WI38 (cell line): Measurements from ENCODE around the gene EPHB4.

Experiments used
- H3K4me3 ChIP-seq: 2 replicates; pipeline ENCODE4 v1.5.1; 2011; ENCODE audit warnings: low read depth, mild to moderate bottlenecking, control low read depth, low read length
- TF ChIP-seq, protein P1 (sequence below): IDR thresholded peaks from 2 replicates; pipeline ENCODE4 v1.5.1; 2012; ENCODE audit warnings: low read depth, mild to moderate bottlenecking, control low read depth, low read length

The EPHB4 gene

DNA sequence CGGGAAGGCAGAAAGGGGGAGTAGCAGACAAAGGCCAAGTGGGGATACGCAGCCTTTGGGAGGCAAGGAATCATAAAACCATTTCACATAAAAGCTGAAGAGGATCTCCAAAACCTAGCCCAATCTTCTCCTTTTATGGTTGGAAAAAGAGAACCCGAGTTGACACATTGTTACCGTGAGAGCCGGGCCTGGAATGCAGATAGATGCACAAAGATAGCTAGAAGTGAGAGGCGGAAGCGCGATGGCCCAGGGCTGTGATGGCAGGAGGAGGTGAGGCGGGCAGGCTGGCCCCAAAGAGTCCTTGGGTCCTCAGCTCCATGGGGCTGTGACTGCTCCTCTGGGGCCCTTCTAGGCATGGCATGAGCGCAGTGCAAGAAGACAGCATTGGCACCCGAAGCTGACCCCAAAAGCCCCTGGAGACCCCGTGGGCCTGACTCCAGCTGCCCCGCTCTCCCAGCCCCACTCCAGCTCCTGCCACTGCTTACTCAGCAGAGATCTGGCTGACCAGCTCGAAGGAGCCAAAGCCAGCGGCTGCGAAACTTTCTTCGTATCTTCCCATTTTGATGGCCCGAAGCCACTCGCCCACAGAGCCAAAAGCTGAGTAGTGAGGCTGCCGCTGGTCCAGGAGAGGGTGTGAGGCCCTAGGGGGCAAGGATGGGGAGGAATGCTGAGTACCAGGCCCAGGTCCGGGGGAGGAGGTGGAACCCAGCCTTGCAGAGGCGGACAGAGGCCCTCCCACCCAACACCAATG is 22.5 kb downstream of the EPHB4 start:
- no peak overlapping the region for H3K4me3 ChIP-seq
- TF ChIP-seq, protein P1, sequence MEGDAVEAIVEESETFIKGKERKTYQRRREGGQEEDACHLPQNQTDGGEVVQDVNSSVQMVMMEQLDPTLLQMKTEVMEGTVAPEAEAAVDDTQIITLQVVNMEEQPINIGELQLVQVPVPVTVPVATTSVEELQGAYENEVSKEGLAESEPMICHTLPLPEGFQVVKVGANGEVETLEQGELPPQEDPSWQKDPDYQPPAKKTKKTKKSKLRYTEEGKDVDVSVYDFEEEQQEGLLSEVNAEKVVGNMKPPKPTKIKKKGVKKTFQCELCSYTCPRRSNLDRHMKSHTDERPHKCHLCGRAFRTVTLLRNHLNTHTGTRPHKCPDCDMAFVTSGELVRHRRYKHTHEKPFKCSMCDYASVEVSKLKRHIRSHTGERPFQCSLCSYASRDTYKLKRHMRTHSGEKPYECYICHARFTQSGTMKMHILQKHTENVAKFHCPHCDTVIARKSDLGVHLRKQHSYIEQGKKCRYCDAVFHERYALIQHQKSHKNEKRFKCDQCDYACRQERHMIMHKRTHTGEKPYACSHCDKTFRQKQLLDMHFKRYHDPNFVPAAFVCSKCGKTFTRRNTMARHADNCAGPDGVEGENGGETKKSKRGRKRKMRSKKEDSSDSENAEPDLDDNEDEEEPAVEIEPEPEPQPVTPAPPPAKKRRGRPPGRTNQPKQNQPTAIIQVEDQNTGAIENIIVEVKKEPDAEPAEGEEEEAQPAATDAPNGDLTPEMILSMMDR: no peak

DNA sequence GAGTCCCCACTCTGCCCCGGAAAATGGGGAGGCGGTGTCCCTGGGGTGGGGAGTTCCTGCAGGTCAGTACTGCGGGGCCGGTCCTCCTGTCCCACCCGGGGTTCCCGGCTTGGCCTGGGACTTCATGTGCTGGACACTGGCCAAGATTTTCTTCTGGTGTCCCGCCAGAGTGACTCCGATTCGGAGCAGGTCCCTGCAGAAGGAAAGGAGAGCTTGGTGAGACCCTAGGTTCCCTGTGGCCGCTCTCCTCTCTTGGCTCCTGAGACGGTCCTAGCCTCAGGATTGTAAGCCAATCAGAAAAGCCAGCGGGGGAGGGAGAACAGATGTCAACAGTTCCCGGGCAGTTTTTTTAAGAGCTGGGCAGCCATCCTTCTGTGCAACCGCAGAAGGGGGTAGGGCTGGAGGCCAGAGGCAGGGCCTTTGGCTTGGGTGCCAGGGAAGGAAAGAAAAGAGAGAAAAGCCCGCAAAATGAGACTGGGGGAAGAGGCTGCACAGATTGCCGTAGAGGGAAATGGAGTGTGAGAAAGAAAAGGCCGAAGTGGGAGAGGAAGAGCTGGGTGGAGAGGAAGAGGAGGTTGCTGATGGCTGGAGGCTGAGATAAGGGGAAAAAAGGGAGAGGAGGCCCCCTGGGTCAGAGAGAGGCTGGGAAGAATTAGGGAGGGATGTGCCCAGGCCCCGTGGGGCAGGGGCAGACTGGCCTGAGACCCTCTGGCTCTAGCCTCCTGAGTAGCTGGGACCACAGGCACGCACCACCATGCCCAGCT is 23.7 kb downstream of the EPHB4 start:
- H3K4me3 ChIP-seq: no peak overlapping the region

DNA sequence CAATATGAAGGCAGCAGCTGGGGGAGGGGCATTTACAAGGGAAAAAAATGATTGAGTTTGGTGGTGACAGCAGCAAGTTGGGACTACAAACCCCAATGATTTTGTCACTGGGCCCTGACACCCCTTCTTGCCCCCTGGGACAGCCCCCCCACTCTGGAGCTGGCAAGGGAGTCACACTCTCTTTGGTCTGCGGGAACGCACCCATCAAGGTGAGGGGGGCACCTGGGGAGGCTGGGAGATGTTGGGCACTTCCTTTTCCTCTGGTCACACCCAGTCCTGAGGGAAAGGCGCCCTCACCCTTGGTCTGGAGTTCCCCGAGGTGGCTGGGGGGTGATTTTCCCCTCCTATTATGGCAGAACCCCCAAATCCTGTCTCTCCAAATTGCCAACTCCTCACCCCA is 24.4 kb downstream of the EPHB4 start:
- TF ChIP-seq, protein P1: no peak
- no peak overlapping the region for H3K4me3 ChIP-seq

More for the DNA sequence above, 23.7 kb downstream of the EPHB4 start:
- TF ChIP-seq, protein P1: no peak

DNA sequence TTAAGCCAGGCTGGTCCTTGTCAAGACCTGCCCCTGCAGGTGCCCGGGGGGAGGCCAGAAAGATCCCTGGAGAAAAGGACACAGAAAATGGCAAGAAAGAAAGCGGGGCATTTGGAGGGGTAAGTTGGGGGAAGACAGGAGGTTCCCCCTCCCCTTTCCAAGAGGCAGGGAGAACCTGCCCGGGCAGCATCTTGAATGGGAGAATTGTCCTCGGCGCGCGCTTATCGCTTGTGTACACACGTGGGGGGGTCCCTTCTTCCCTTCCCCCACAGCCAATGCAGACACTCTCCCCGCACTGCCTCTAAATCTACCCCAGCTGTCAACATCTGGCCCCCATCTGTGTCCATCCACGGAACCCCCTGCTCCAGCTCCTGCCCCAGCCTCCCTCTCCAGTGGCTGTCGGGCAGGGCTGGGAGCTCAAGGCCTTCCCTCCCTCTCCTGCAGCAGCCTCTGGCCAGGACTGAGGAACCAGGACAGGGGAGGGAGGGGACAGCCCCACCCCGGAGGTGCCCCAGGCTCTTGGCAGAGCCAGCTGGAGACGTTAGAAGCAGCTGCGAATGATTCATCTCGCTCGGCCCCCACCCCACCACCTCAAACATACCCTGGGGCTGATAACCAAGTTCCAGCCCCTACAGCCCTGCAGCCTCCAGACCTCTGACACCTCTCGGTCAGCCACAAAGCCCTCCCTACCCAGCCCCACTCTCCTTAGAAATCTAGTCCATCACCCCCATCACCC is 25.3 kb downstream of the EPHB4 start:
- H3K4me3 ChIP-seq: no peak overlapping the region
- TF ChIP-seq, protein P1: no peak

DNA sequence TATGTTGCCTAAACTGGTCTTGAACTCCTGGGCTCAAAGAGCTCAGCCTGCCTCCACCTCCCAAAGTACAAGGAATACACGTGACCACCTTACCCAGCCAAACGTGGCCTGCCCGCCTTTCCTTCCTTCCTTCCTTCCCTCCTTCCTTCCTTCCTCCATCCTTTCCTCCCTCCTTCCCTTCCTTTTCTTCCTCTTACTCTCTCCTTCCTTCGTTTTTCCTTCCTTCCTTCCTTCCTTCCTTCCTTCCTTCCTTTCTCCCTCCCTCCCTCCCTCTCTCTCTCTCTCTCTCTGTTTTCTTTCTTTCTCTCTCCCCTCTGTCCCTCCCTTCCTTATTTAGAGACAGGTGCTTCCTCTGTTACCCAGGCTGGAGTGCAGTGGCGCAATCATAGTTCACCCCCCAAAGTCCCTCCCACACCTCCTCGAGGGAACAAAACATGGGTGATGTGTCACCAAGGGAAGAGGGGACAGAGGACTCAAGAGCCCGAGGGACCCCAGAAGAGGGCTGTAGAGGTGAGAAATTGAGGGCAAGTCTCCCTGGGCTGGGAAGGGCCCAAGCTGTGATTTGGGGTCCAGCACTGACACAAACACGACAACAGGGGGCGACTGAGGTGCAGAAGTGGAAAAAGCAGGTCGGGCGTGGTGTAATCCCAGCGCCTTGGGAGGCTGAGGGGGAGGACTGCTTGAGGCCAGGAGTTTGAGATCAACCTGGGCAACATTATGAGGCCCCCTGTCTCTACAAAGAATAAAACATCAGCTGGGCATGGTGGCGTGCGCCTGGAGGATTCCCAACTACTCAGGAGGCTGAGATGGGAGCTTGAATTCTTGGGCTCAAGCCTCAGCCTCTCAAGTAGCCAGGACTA is 28.1 kb downstream of the EPHB4 start:
- TF ChIP-seq, protein P1: peak; percentile 74
- H3K4me3 ChIP-seq: no peak overlapping the region

DNA sequence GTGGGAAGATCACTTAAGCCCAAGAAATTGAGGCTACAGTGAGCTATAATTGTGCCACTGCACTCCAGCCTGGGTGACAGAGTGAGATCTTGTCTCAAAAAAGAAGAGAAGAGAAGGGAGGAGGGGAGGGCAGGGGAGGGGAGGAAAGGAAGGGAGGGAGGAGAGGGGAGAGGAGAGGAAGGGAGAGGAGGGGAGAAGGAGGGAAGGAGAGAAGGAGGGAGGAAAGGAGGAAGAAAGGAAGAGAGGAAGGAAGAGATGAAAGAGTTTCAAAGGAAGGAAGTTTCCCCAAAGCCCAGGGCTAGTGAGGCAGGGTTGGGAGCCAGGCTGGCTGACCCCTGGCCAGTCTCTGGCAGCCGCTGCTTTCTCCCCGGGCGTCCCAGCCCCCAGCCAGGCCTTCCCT is 32.6 kb downstream of the EPHB4 start:
- H3K4me3 ChIP-seq: no peak overlapping the region
- TF ChIP-seq, protein P1: no peak
